Stimulated activated CD4-positive, alpha-beta T cell treated with anti-CD3 and anti-CD28 coated beads, Interleukin-1b, Interleukin-23, amount 100 ng/mL, for 1 hour (primary cell): ENCODE measurements around the gene LYRM4.
"Not testable (repeated sequence)": the region's sequence is repeated elsewhere in the genome, so short reads cannot be mapped to it uniquely, and the experiment has no call there.

Experiments
- DNase-seq, 2 donors: peaks; one replicate each; pipeline ENCODE4 v3.0.0-alpha.2; 2020; ENCODE audit warnings: low read depth in 2 of 2

Gene LYRM4

GRCh38 chr6:5081955-5082354, 178.8 kb downstream of the LYRM4 start:
- no peak for DNase-seq

GRCh38 chr6:5081182-5081581, 179.6 kb downstream of the LYRM4 start:
- no peak for DNase-seq

- no peak for DNase-seq
Measured at GRCh38 chr6:5080574-5080973, 180.2 kb downstream of the LYRM4 start.

- DNase-seq = no peak
Measured at GRCh38 chr6:5079692-5080091, 181.1 kb downstream of the LYRM4 start.

GRCh38 chr6:5078121-5078669, 182.6 kb downstream of the LYRM4 start:
- no peak for DNase-seq

- DNase-seq = no peak
Measured at GRCh38 chr6:5076931-5077330, 183.8 kb downstream of the LYRM4 start.

GRCh38 chr6:5073992-5074391, 186.8 kb downstream of the LYRM4 start:
- no peak for DNase-seq

GRCh38 chr6:5072440-5072839, 188.3 kb downstream of the LYRM4 start:
- no peak for DNase-seq

GRCh38 chr6:5071216-5071615, 189.5 kb downstream of the LYRM4 start:
- no peak for DNase-seq

- DNase-seq = no peak
Measured at GRCh38 chr6:5068153-5068751, 192.5 kb downstream of the LYRM4 start.

GRCh38 chr6:5067305-5067704, 193.4 kb downstream of the LYRM4 start:
- no peak for DNase-seq

- no peak for DNase-seq
Measured at GRCh38 chr6:5066456-5067093, 194.2 kb downstream of the LYRM4 start.

- DNase-seq = no peak
Measured at GRCh38 chr6:5063617-5064016, 197.1 kb downstream of the LYRM4 start.

GRCh38 chr6:5061152-5061551, 199.6 kb downstream of the LYRM4 start:
- no peak for DNase-seq

- not testable (repeated sequence) for DNase-seq
Measured at GRCh38 chr6:5060439-5060838, 200.3 kb downstream of the LYRM4 start.

GRCh38 chr6:5059036-5059896, 201.5 kb downstream of the LYRM4 start:
- DNase-seq = no peak
